Measurements from ENCODE around the gene OR6S1.

GRCh38 chr14:20611277-20611676 lies 30.2 kb downstream of the OR6S1 start:
- TF ChIP-seq, protein P1, sequence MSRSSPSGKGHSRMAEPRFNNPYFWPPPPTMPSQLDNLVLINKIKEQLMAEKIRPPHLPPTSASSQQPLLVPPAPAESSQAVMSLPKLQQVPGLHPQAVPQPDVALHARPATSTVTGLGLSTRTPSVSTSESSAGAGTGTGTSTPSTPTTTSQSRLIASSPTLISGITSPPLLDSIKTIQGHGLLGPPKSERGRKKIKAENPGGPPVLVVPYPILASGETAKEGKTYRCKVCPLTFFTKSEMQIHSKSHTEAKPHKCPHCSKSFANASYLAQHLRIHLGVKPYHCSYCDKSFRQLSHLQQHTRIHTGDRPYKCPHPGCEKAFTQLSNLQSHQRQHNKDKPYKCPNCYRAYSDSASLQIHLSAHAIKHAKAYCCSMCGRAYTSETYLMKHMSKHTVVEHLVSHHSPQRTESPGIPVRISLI (tag by site-specific recombination; IDR thresholded peaks at IDR 0.05): no peak
- TF ChIP-seq YY1 (tag by site-specific recombination; IDR thresholded peaks at IDR 0.05) (no peak), ZNF610 (tag by site-specific recombination; IDR thresholded peaks at IDR 0.05; ENCODE audit: borderline replicate concordance) (no peak), CTCF (tag by site-specific recombination; IDR thresholded peaks at IDR 0.05) (no peak), HOXD13 (CRISPR knock-in tag; IDR thresholded peaks at IDR 0.05; ENCODE audit: borderline replicate concordance) (no peak), PBX3 (CRISPR knock-in tag; IDR thresholded peaks at IDR 0.05) (no peak), ZNF549 (tag by site-specific recombination; IDR thresholded peaks at IDR 0.05) (no peak), ZNF580 (tag by site-specific recombination; IDR thresholded peaks at IDR 0.05) (no peak), REST (tag by site-specific recombination; IDR thresholded peaks at IDR 0.05) (no peak), TCF7L2 (IDR thresholded peaks at IDR 0.05; ENCODE audit: borderline replicate concordance, low read depth, low read length) (no peak), ZNF10 (tag by site-specific recombination; IDR thresholded peaks at IDR 0.05) (no peak)
- TF ChIP-seq, protein P2, sequence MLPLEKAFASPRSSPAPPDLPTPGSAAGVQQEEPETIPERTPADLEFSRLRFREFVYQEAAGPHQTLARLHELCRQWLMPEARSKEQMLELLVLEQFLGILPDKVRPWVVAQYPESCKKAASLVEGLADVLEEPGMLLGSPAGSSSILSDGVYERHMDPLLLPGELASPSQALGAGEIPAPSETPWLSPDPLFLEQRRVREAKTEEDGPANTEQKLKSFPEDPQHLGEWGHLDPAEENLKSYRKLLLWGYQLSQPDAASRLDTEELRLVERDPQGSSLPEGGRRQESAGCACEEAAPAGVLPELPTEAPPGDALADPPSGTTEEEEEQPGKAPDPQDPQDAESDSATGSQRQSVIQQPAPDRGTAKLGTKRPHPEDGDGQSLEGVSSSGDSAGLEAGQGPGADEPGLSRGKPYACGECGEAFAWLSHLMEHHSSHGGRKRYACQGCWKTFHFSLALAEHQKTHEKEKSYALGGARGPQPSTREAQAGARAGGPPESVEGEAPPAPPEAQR (tag by site-specific recombination; IDR thresholded peaks at IDR 0.05): no peak
- TF ChIP-seq, protein P3, sequence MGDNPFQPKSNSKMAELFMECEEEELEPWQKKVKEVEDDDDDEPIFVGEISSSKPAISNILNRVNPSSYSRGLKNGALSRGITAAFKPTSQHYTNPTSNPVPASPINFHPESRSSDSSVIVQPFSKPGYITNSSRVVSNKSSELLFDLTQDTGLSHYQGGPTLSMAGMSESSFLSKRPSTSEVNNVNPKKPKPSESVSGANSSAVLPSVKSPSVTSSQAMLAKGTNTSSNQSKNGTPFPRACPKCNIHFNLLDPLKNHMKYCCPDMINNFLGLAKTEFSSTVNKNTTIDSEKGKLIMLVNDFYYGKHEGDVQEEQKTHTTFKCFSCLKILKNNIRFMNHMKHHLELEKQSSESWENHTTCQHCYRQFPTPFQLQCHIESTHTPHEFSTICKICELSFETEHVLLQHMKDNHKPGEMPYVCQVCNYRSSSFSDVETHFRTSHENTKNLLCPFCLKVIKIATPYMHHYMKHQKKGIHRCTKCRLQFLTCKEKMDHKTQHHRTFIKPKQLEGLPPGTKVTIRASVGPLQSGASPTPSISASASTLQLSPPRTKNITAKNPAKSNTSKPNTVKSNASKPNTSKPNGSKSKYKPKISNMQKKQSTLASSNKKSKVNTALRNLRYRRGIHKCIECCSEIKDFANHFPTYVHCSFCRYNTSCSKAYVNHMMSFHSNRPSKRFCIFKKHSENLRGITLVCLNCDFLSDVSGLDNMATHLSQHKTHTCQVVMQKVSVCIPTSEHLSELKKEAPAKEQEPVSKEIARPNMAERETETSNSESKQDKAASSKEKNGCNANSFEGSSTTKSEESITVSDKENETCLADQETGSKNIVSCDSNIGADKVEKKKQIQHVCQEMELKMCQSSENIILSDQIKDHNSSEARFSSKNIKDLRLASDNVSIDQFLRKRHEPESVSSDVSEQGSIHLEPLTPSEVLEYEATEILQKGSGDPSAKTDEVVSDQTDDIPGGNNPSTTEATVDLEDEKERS (tag by site-specific recombination; IDR thresholded peaks at IDR 0.05): no peak

All from HEK293 (cell line).